Gastroesophageal sphincter (tissue), 3 donors: ENCODE measurements around the gene ZNF45.

Experiments used
- CTCF ChIP-seq, 4 experiments: fragments of 200-600 bp in 2 of 4; fragments of 450-650 bp in 2 of 4; sonication (generic) in 1 of 4; IDR thresholded peaks; one replicate each; pipeline ENCODE4 v1.5.1; 2017 to 2019; ENCODE audit warnings: antibody characterized with exemption in 4 of 4, mild to moderate bottlenecking in 2 of 4, moderate library complexity in 2 of 4
- EP300 ChIP-seq: sonication (generic); formaldehyde crosslinking; IDR thresholded peaks from one replicate; pipeline ENCODE4 v1.6.1; 2017; ENCODE audit warnings: antibody characterized with exemption, mild to moderate bottlenecking
- POLR2A ChIP-seq, 2 donors: fragments of 450-650 bp; IDR thresholded peaks; one replicate each; pipeline ENCODE4 v1.6.1; 2017; ENCODE audit warnings: antibody characterized with exemption in 2 of 2, mild to moderate bottlenecking in 2 of 2, moderate library complexity in 1 of 2
- POLR2AphosphoS5 ChIP-seq: sonication (generic); formaldehyde crosslinking; IDR thresholded peaks from one replicate; pipeline ENCODE4 v1.6.1; 2017; ENCODE audit warnings: antibody characterized with exemption

- TF ChIP-seq CTCF (IDR thresholded peaks at IDR 0.05) (no peak), EP300 (no peak), POLR2AphosphoS5 (no peak), POLR2A (IDR thresholded peaks at IDR 0.05) (no peak)
These were observed 762 bp downstream of the ZNF45 start for GRCh38 chr19:43934055-43934984.
